SK-N-SH treated with all-trans-retinoic acid at 6 μM for 48 hours (cell line): Measurements from ENCODE around the gene POU2AF2.

Experiments used
- ATAC-seq: fragments of 200-7000 bp; cut with Tn5 transposase; 3 replicates; pipeline ENCODE4 v1.9.1; 2020; ENCODE audit warnings: mild to moderate bottlenecking, moderate library complexity
- ARNTL ChIP-seq: fragments of 450-650 bp; formaldehyde crosslinking; IDR thresholded peaks from 2 replicates; pipeline ENCODE4 v1.5.0; 2020; ENCODE audit warnings: low read depth, mild to moderate bottlenecking, moderate library complexity, borderline replicate concordance
- BACH2 ChIP-seq: fragments of 250-450 bp; sonication (Bioruptor Pico); IDR thresholded peaks from 2 replicates; pipeline ENCODE4 v1.9.0; 2021; ENCODE audit warnings: mild to moderate bottlenecking, borderline replicate concordance
- CSDC2 ChIP-seq: fragments of 250-450 bp; sonication (Bioruptor Pico); IDR thresholded peaks from 2 replicates; pipeline ENCODE4 v1.5.0; 2020; ENCODE audit warnings: mild to moderate bottlenecking, moderate library complexity
- ESRRG ChIP-seq: fragments of 250-450 bp; sonication (Bioruptor Pico); IDR thresholded peaks from 2 replicates; pipeline ENCODE4 v1.6.1; 2021; ENCODE audit warnings: mild to moderate bottlenecking
- GLIS3 ChIP-seq: fragments of 250-450 bp; sonication (Bioruptor Pico); IDR thresholded peaks from 2 replicates; pipeline ENCODE4 v1.5.0; 2020; ENCODE audit warnings: mild to moderate bottlenecking, moderate library complexity
- OSR1 ChIP-seq: fragments of 250-450 bp; sonication (Bioruptor Pico); IDR thresholded peaks from 2 replicates; pipeline ENCODE4 v1.8.0; 2022; ENCODE audit warnings: moderate library complexity, mild to moderate bottlenecking, inconsistent platforms
- PATZ1 ChIP-seq: fragments of 250-450 bp; sonication (Bioruptor Pico); IDR thresholded peaks from 2 replicates; pipeline ENCODE4 v1.8.0; 2020; ENCODE audit warnings: mild to moderate bottlenecking, moderate library complexity, borderline replicate concordance
- PPARA ChIP-seq: fragments of 250-450 bp; sonication (Bioruptor Pico); IDR thresholded peaks from 2 replicates; pipeline ENCODE4 v1.5.0; 2020; ENCODE audit warnings: mild to moderate bottlenecking, borderline replicate concordance
- RARB ChIP-seq: fragments of 250-450 bp; sonication (Bioruptor Pico); IDR thresholded peaks from 2 replicates; pipeline ENCODE4 v1.8.0; 2021; ENCODE audit warnings: mild to moderate bottlenecking, moderate library complexity
- SNAI2 ChIP-seq: fragments of 250-450 bp; sonication (Bioruptor Pico); IDR thresholded peaks from 2 replicates; pipeline ENCODE4 v1.5.0; 2020; ENCODE audit warnings: mild to moderate bottlenecking, moderate library complexity
- TCF4 ChIP-seq: fragments of 250-450 bp; sonication (Bioruptor Pico); IDR thresholded peaks from 2 replicates; pipeline ENCODE4 v1.8.0; 2021; ENCODE audit warnings: mild to moderate bottlenecking, moderate library complexity, borderline replicate concordance
- TOX ChIP-seq: fragments of 250-450 bp; sonication (Bioruptor Pico); IDR thresholded peaks from 2 replicates; pipeline ENCODE4 v1.8.0; 2021; ENCODE audit warnings: mild to moderate bottlenecking, moderate library complexity, borderline replicate concordance
- TSHZ2 ChIP-seq: fragments of 250-450 bp; sonication (Bioruptor Pico); IDR thresholded peaks from 2 replicates; pipeline ENCODE4 v1.5.0; 2020; ENCODE audit warnings: mild to moderate bottlenecking, moderate library complexity
- ZC3H10 ChIP-seq: fragments of 250-450 bp; sonication (Bioruptor Pico); IDR thresholded peaks from 2 replicates; pipeline ENCODE4 v1.5.1; 2021; ENCODE audit warnings: mild to moderate bottlenecking, moderate library complexity
- ZFP3 ChIP-seq: fragments of 250-450 bp; sonication (Bioruptor Pico); IDR thresholded peaks from 2 replicates; pipeline ENCODE4 v1.5.0; 2020; ENCODE audit warnings: mild to moderate bottlenecking, moderate library complexity
- ZFP30 ChIP-seq: fragments of 450-650 bp; formaldehyde crosslinking; IDR thresholded peaks from 2 replicates; pipeline ENCODE4 v1.5.0; 2022; ENCODE audit warnings: mild to moderate bottlenecking, moderate library complexity
- ZNF565 ChIP-seq: fragments of 450-650 bp; formaldehyde crosslinking; conservative IDR thresholded peaks from 2 replicates; pipeline ENCODE4 v1.5.0; 2020; ENCODE audit warnings: low read depth, mild to moderate bottlenecking, moderate library complexity
- ZNF70 ChIP-seq: fragments of 450-650 bp; formaldehyde crosslinking; IDR thresholded peaks from 2 replicates; pipeline ENCODE4 v1.5.0; 2020; ENCODE audit warnings: mild to moderate bottlenecking, moderate library complexity
- ZNF8 ChIP-seq: fragments of 450-650 bp; formaldehyde crosslinking; IDR thresholded peaks from 2 replicates; pipeline ENCODE4 v1.5.0; 2020; ENCODE audit warnings: mild to moderate bottlenecking, moderate library complexity
- TF ChIP-seq, protein P1 (sequence below): fragments of 250-450 bp; sonication (Bioruptor Pico); IDR thresholded peaks from 2 replicates; pipeline ENCODE4 v1.5.1; 2020; ENCODE audit warnings: low read depth, mild to moderate bottlenecking, moderate library complexity
- TF ChIP-seq, protein P2 (sequence below): fragments of 250-450 bp; sonication (Bioruptor Pico); IDR thresholded peaks from 2 replicates; pipeline ENCODE4 v1.5.1; 2021; ENCODE audit warnings: mild to moderate bottlenecking, moderate library complexity
- TF ChIP-seq, protein P3 (sequence below): fragments of 250-450 bp; sonication (Bioruptor Pico); IDR thresholded peaks from 2 replicates; pipeline ENCODE4 v1.8.0; 2021; ENCODE audit warnings: low read depth, mild to moderate bottlenecking, moderate library complexity, borderline replicate concordance

The POU2AF2 gene

DNA sequence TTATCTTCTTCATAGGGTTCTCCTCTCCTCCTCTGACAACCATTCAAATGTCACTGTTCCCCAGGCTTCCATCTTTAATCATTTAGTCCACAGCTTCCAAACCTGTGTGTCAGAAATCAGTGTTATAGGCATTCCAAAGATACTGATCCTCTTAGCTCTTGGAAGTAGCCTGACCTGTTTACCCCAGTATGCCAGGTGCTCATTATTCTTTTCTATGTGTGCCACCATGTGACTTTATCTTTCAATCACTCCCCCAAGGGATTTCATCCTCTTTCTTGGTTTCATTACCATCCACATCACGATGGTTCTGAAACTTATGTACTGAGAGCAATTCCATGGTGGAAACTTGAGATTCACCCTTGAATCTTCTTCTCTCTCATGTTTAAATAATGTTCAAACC, 7.6 kb downstream of the POU2AF2 start:
- TF ChIP-seq TOX: no peak
- no peak for TF ChIP-seq GLIS3 (CRISPR knock-in tag)
- TF ChIP-seq, protein P1, sequence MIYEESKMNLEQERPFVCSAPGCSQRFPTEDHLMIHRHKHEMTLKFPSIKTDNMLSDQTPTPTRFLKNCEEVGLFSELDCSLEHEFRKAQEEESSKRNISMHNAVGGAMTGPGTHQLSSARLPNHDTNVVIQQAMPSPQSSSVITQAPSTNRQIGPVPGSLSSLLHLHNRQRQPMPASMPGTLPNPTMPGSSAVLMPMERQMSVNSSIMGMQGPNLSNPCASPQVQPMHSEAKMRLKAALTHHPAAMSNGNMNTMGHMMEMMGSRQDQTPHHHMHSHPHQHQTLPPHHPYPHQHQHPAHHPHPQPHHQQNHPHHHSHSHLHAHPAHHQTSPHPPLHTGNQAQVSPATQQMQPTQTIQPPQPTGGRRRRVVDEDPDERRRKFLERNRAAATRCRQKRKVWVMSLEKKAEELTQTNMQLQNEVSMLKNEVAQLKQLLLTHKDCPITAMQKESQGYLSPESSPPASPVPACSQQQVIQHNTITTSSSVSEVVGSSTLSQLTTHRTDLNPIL (CRISPR knock-in tag): no peak
- TF ChIP-seq PATZ1: no peak
- TF ChIP-seq BACH2 (CRISPR knock-in tag): no peak
- TF ChIP-seq ZFP30 (CRISPR knock-in tag): no peak
- no peak for TF ChIP-seq ZC3H10 (CRISPR knock-in tag)
- TF ChIP-seq PPARA (CRISPR knock-in tag): no peak
- TF ChIP-seq RARB: no peak
- TF ChIP-seq TCF4 (CRISPR knock-in tag): no peak
- TF ChIP-seq ZNF565 (CRISPR knock-in tag): no peak
- TF ChIP-seq ARNTL (CRISPR knock-in tag): no peak
- ATAC-seq: no peak

GRCh38 chr11:111253630-111254029, 8.1 kb downstream of the POU2AF2 start:
- no peak for ATAC-seq
- TF ChIP-seq ZC3H10 (CRISPR knock-in tag) (no peak), SNAI2 (CRISPR knock-in tag) (no peak), GLIS3 (CRISPR knock-in tag) (no peak), TCF4 (CRISPR knock-in tag) (no peak), ZNF70 (no peak), TOX (no peak), CSDC2 (no peak), OSR1 (CRISPR knock-in tag) (no peak), ZFP3 (CRISPR knock-in tag) (no peak), RARB (no peak), ZNF8 (CRISPR knock-in tag) (no peak), ZFP30 (CRISPR knock-in tag) (no peak), PPARA (CRISPR knock-in tag) (no peak), ESRRG (CRISPR knock-in tag) (no peak), TSHZ2 (CRISPR knock-in tag) (no peak)
- TF ChIP-seq, protein P2, sequence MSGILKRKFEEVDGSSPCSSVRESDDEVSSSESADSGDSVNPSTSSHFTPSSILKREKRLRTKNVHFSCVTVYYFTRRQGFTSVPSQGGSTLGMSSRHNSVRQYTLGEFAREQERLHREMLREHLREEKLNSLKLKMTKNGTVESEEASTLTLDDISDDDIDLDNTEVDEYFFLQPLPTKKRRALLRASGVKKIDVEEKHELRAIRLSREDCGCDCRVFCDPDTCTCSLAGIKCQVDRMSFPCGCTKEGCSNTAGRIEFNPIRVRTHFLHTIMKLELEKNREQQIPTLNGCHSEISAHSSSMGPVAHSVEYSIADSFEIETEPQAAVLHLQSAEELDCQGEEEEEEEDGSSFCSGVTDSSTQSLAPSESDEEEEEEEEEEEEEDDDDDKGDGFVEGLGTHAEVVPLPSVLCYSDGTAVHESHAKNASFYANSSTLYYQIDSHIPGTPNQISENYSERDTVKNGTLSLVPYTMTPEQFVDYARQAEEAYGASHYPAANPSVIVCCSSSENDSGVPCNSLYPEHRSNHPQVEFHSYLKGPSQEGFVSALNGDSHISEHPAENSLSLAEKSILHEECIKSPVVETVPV: no peak
- TF ChIP-seq, protein P3, sequence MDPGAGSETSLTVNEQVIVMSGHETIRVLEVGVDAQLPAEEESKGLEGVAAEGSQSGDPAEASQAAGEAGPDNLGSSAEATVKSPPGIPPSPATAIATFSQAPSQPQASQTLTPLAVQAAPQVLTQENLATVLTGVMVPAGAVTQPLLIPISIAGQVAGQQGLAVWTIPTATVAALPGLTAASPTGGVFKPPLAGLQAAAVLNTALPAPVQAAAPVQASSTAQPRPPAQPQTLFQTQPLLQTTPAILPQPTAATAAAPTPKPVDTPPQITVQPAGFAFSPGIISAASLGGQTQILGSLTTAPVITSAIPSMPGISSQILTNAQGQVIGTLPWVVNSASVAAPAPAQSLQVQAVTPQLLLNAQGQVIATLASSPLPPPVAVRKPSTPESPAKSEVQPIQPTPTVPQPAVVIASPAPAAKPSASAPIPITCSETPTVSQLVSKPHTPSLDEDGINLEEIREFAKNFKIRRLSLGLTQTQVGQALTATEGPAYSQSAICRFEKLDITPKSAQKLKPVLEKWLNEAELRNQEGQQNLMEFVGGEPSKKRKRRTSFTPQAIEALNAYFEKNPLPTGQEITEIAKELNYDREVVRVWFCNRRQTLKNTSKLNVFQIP (CRISPR knock-in tag): no peak
- TF ChIP-seq, protein P1 (CRISPR knock-in tag): no peak
- TF ChIP-seq, all 23 proteins: peak for 0
